CD14-positive monocyte (primary cell): ENCODE data around the gene AGPAT3. TPM values are rescaled to one million over a fixed set of nuclear protein-coding genes. Genes with fewer than 3 reads are reported as not detected.
A peak's percentile ranks its signal among the peaks of the same experiment; 100 is the strongest.

ENCODE experiments used
- DNase-seq, 3 donors: peaks; one replicate each; pipeline ENCODE4 v3.0.0-alpha.2; 2011 to 2022
- H2AFZ ChIP-seq: 2 replicates; pipeline ENCODE4 v1.6.0; 2012; ENCODE audit warnings: mild to moderate bottlenecking, low read depth, low read length, inconsistent platforms; ENCODE audit not compliant: insufficient read depth, poor library complexity, severe bottlenecking
- H3K27ac ChIP-seq, 2 donors: 1 replicate in 1 of 2; 2 replicates in 1 of 2; pipeline ENCODE4 v1.5.1; 2012 to 2013; ENCODE audit warnings: low read length in 2 of 2, control low read depth in 1 of 2, inconsistent platforms in 1 of 2, low read depth in 1 of 2, mild to moderate bottlenecking in 1 of 2
- H3K27me3 ChIP-seq, 2 donors: one replicate each; pipeline versions ENCODE4 v1.6.0 to v1.6.1; 2011 to 2013; ENCODE audit warnings: low read length in 2 of 2; ENCODE audit not compliant: control insufficient read depth in 2 of 2, insufficient read depth in 2 of 2
- H3K36me3 ChIP-seq, 2 donors: replicated peaks in 1 of 2; 1 replicate in 1 of 2; 2 replicates in 1 of 2; pipeline versions ENCODE4 v1.5.1 to v1.6.1; 2012 to 2013; ENCODE audit warnings: low read length in 2 of 2, control low read depth in 1 of 2, inconsistent platforms in 1 of 2, mild to moderate bottlenecking in 1 of 2; ENCODE audit not compliant: insufficient read depth in 2 of 2, control insufficient read depth in 1 of 2
- H3K4me1 ChIP-seq, 2 donors: 1 replicate in 1 of 2; 2 replicates in 1 of 2; pipeline versions ENCODE4 v1.5.1 to v1.6.1; 2012 to 2013; ENCODE audit warnings: low read length in 2 of 2, control low read depth in 1 of 2, inconsistent platforms in 1 of 2, mild to moderate bottlenecking in 1 of 2, moderate library complexity in 1 of 2; ENCODE audit not compliant: insufficient read depth in 2 of 2, control insufficient read depth in 1 of 2
- H3K4me2 ChIP-seq: replicated peaks from 2 replicates; pipeline ENCODE3; 2012; ENCODE audit warnings: low read length, moderate library complexity, mild to moderate bottlenecking; ENCODE audit not compliant: poor library complexity, severe bottlenecking; ENCODE audit errors: extremely low read depth
- H3K4me3 ChIP-seq, 3 experiments: fragments of 200-600 bp in 1 of 3; sonication (generic) in 1 of 3; replicated peaks in 1 of 3; 1 replicate in 2 of 3; 2 replicates in 1 of 3; pipeline ENCODE4 v1.5.1; 2011 to 2013; ENCODE audit warnings: low read length in 3 of 3, mild to moderate bottlenecking in 3 of 3, control low read depth in 2 of 3, low read depth in 2 of 3, inconsistent platforms in 1 of 3, moderate library complexity in 1 of 3
- H3K79me2 ChIP-seq: 2 replicates; pipeline ENCODE4 v1.6.0; 2012; ENCODE audit warnings: mild to moderate bottlenecking, control low read depth, inconsistent platforms, low read length, moderate library complexity; ENCODE audit not compliant: insufficient read depth
- H3K9ac ChIP-seq: 2 replicates; pipeline ENCODE4 v1.6.0; 2017; ENCODE audit warnings: low read length, mild to moderate bottlenecking; ENCODE audit not compliant: insufficient read depth, poor library complexity, severe bottlenecking
- H3K9me3 ChIP-seq, 2 donors: replicated peaks in 1 of 2; 1 replicate in 1 of 2; 2 replicates in 1 of 2; pipeline versions ENCODE4 v1.5.1 to v1.6.1; 2012 to 2013; ENCODE audit warnings: low read length in 2 of 2, control low read depth in 1 of 2; ENCODE audit not compliant: control insufficient read depth in 1 of 2, insufficient read depth in 1 of 2
- H4K20me1 ChIP-seq: 2 replicates; pipeline ENCODE4 v1.6.0; 2012; ENCODE audit warnings: mild to moderate bottlenecking, low read length, control low read depth, moderate library complexity; ENCODE audit not compliant: insufficient read depth
- H3K27ac Mint-ChIP-seq, 7 donors: one replicate each; pipeline ENCODE4 v1.8.0; 2020; ENCODE audit warnings: mild to moderate bottlenecking in 7 of 7, mixed read lengths in 7 of 7, moderate library complexity in 6 of 7, inconsistent platforms in 2 of 7
- H3K27me3 Mint-ChIP-seq, 3 donors: one replicate each; pipeline ENCODE4 v1.8.0; 2021 to 2022; ENCODE audit warnings: low read depth in 3 of 3, mild to moderate bottlenecking in 3 of 3, mixed read lengths in 3 of 3, moderate library complexity in 3 of 3, inconsistent platforms in 1 of 3
- H3K36me3 Mint-ChIP-seq, 2 donors: one replicate each; pipeline ENCODE4 v1.8.0; 2020; ENCODE audit warnings: mixed read lengths in 2 of 2, inconsistent platforms in 1 of 2, mild to moderate bottlenecking in 1 of 2
- H3K4me1 Mint-ChIP-seq: one replicate; pipeline ENCODE4 v1.8.0; 2020; ENCODE audit warnings: mild to moderate bottlenecking, mixed read lengths
- H3K4me3 Mint-ChIP-seq, 2 donors: one replicate each; pipeline ENCODE4 v1.8.0; 2020; ENCODE audit warnings: mild to moderate bottlenecking in 2 of 2, mixed read lengths in 2 of 2, moderate library complexity in 1 of 2
- H3K9me3 Mint-ChIP-seq, 7 donors: one replicate each; pipeline ENCODE4 v1.8.0; 2020 to 2022; ENCODE audit warnings: mixed read lengths in 7 of 7, mild to moderate bottlenecking in 6 of 7, moderate library complexity in 6 of 7, inconsistent platforms in 2 of 7
- CTCF ChIP-seq: fragments of 200-600 bp; IDR thresholded peaks from one replicate; pipeline ENCODE4 v1.8.0; 2022; ENCODE audit warnings: antibody characterized with exemption, mild to moderate bottlenecking
- WGBS: methylation state at CpG from one replicate; pipeline ENCODE4 v1.1.5; 2013; ENCODE audit warnings: missing lambda C conversion rate; ENCODE audit not compliant: insufficient coverage; 5-methylcytosine and 5-hydroxymethylcytosine counted together
- intact Hi-C, 2 donors: fragments of 100-400 bp; cut with micrococcal nuclease; formaldehyde crosslinking; loops; one replicate each; pipeline versions ENCODE4 v1.15.0 to v1.15.1; 2023
- polyA plus RNA-seq, 3 donors: library from polyadenylated mRNA; depleted of rRNA in 1 of 3; unstranded in 2 of 3; stranded (reverse) in 1 of 3; fragments of 300-500 nt in 2 of 3; fragments of >200 nt in 1 of 3; fragmentation: Illumina TruSeq in 2 of 3; gene quantifications; 1 replicate in 2 of 3; 2 replicates in 1 of 3; pipeline ENCODE4 v1.2.3, GENCODE V29; 2012 to 2021

Gene AGPAT3
- polyA plus RNA-seq, 3 donors = 24.9 to 49.3 (median 26.2) TPM

GRCh38 chr21:43983860-43984420 is 118.9 kb downstream of the AGPAT3 start:
- no peak overlapping the region for H3K4me2 ChIP-seq
- H4K20me1 ChIP-seq = peaks cover 53% of the 10 kb centered on the region
- peaks cover 34 to 54% of the 10 kb centered on the region in 2 donors for H3K36me3 ChIP-seq
- no peak for TF ChIP-seq CTCF
- H3K27me3 ChIP-seq = peaks cover 0 to 18% of the 10 kb centered on the region in 2 donors
- no peaks in the 10 kb centered on the region for H3K4me1 ChIP-seq
- H3K9me3 ChIP-seq = no peaks in the 10 kb centered on the region
- Mint-ChIP-seq H3K4me3 (no peak overlapping the region), H3K4me1 (peaks cover 5% of the 10 kb centered on the region), H3K9me3 (peaks cover 0 to 2% (median 0%) of the 10 kb centered on the region in 7 donors), H3K27ac (no peak overlapping the region), H3K36me3 (peaks cover 39 to 51% of the 10 kb centered on the region in 2 donors), H3K27me3 (peaks cover 14 to 33% (median 21%) of the 10 kb centered on the region in 3 donors)
- DNase-seq = no peak
- no peak overlapping the region for H3K9ac ChIP-seq
- H3K4me3 ChIP-seq = no peak overlapping the region
- H3K79me2 ChIP-seq = no peaks in the 10 kb centered on the region
- intact Hi-C loops = no loop called here
- H2AFZ ChIP-seq = no peak overlapping the region
- H3K27ac ChIP-seq = no peak overlapping the region
- WGBS = 89% methylated on average over 17 of the region's 25 CpGs

- H3K27me3 ChIP-seq = peaks cover 0 to 18% of the 10 kb centered on the region in 2 donors
- intact Hi-C loops = no loop called here
- peaks cover 0 to 2% (median 0%) of the 10 kb centered on the region in 7 donors for H3K9me3 Mint-ChIP-seq
- peaks cover 53% of the 10 kb centered on the region for H4K20me1 ChIP-seq
- H3K9ac ChIP-seq = no peak overlapping the region
- H3K4me2 ChIP-seq = no peak overlapping the region
- H3K36me3 ChIP-seq = peaks cover 29 to 42% of the 10 kb centered on the region in 2 donors
- H3K4me3 ChIP-seq = no peak overlapping the region
- H3K4me1 ChIP-seq = no peaks in the 10 kb centered on the region
- peaks cover 31 to 40% of the 10 kb centered on the region in 2 donors for H3K36me3 Mint-ChIP-seq
- H3K4me3 Mint-ChIP-seq = peak overlapping the region in 1 of 2 donors; percentile 61
- H3K27ac ChIP-seq = no peak overlapping the region
- TF ChIP-seq CTCF = no peak
- WGBS = 91% methylated on average over 21 of the region's 31 CpGs
- no peak overlapping the region for H3K27ac Mint-ChIP-seq
- no peaks in the 10 kb centered on the region for H3K9me3 ChIP-seq
- H3K4me1 Mint-ChIP-seq = peaks cover 5% of the 10 kb centered on the region
- H2AFZ ChIP-seq = no peak overlapping the region
- DNase-seq = no peak
- peaks cover 14 to 33% (median 21%) of the 10 kb centered on the region in 3 donors for H3K27me3 Mint-ChIP-seq
- no peaks in the 10 kb centered on the region for H3K79me2 ChIP-seq
Observed at GRCh38 chr21:43984905-43985689, 120.1 kb downstream of the AGPAT3 start.
